H9 (cell line): ENCODE results near the gene LGALS12. TPM values are rescaled to one million over a fixed set of nuclear protein-coding genes. Genes with fewer than 3 reads are reported as not detected.

Source experiments
- DNase-seq: peaks from one replicate; pipeline ENCODE4 v3.0.0-alpha.2; 2017
- H2AFZ ChIP-seq: one replicate; pipeline ENCODE4 v1.6.1; 2013; ENCODE audit warnings: mild to moderate bottlenecking, low read length, control low read depth, moderate library complexity
- H2AK5ac ChIP-seq: 2 replicates; pipeline ENCODE4 v1.6.1; 2013; ENCODE audit warnings: low read length, control low read depth, mixed read lengths; ENCODE audit not compliant: insufficient read length
- H2BK120ac ChIP-seq: one replicate; pipeline ENCODE4 v1.6.1; 2013; ENCODE audit warnings: low read depth, mild to moderate bottlenecking, low read length, control low read depth, inconsistent platforms; ENCODE audit not compliant: poor library complexity, severe bottlenecking
- H2BK12ac ChIP-seq: 2 replicates; pipeline ENCODE4 v1.6.1; 2013; ENCODE audit warnings: low read length, control low read depth, mixed read lengths, low read depth; ENCODE audit not compliant: insufficient read length
- H2BK15ac ChIP-seq: 2 replicates; pipeline ENCODE4 v1.6.1; 2013; ENCODE audit warnings: low read depth, low read length, control low read depth
- H2BK20ac ChIP-seq: one replicate; pipeline ENCODE4 v1.6.1; 2013; ENCODE audit warnings: low read depth, mild to moderate bottlenecking, low read length, control low read depth, inconsistent platforms; ENCODE audit not compliant: poor library complexity, severe bottlenecking
- H2BK5ac ChIP-seq: 2 replicates; pipeline ENCODE4 v1.6.1; 2013; ENCODE audit warnings: low read length, control low read depth, mixed read lengths; ENCODE audit not compliant: insufficient read length
- H3K14ac ChIP-seq: 2 replicates; pipeline ENCODE4 v1.6.1; 2013; ENCODE audit warnings: low read length, control low read depth; ENCODE audit not compliant: insufficient read depth
- H3K18ac ChIP-seq: 2 replicates; pipeline ENCODE4 v1.6.1; 2013; ENCODE audit warnings: low read depth, mild to moderate bottlenecking, mixed read lengths, low read length, control low read depth; ENCODE audit not compliant: insufficient read length
- H3K23ac ChIP-seq: 2 replicates; pipeline ENCODE4 v1.6.1; 2013; ENCODE audit warnings: low read length, control low read depth, mixed read lengths, low read depth; ENCODE audit not compliant: insufficient read length
- H3K23me2 ChIP-seq: 2 replicates; pipeline ENCODE4 v1.6.1; 2013; ENCODE audit warnings: low read depth, mild to moderate bottlenecking, mixed read lengths, low read length, control low read depth; ENCODE audit not compliant: insufficient read length, poor library complexity, severe bottlenecking
- H3K27ac ChIP-seq: 2 replicates; pipeline ENCODE4 v1.5.1; 2013; ENCODE audit warnings: low read length, control low read depth, mixed read lengths, low read depth; ENCODE audit not compliant: insufficient read length
- H3K27me3 ChIP-seq: 2 replicates; pipeline ENCODE4 v1.6.1; 2013; ENCODE audit warnings: low read length, control low read depth, inconsistent platforms; ENCODE audit not compliant: insufficient read depth
- H3K4ac ChIP-seq: 2 replicates; pipeline ENCODE4 v1.6.1; 2013; ENCODE audit warnings: low read depth, mild to moderate bottlenecking, control low read depth, inconsistent platforms, low read length, moderate library complexity
- H3K4me1 ChIP-seq: 2 replicates; pipeline ENCODE4 v1.6.1; 2013; ENCODE audit warnings: low read length, control low read depth, inconsistent platforms; ENCODE audit not compliant: insufficient read depth
- H3K4me2 ChIP-seq: 2 replicates; pipeline ENCODE4 v1.6.1; 2013; ENCODE audit warnings: low read length, control low read depth, mixed read lengths; ENCODE audit not compliant: insufficient read length, insufficient read depth
- H3K56ac ChIP-seq: 2 replicates; pipeline ENCODE4 v1.6.1; 2013; ENCODE audit warnings: low read depth, mild to moderate bottlenecking, mixed read lengths, low read length, control low read depth; ENCODE audit not compliant: insufficient read length
- H3K79me1 ChIP-seq: 2 replicates; pipeline ENCODE4 v1.6.1; 2013; ENCODE audit warnings: low read depth, mild to moderate bottlenecking, moderate library complexity, low read length, control low read depth, inconsistent platforms; ENCODE audit not compliant: insufficient read depth, poor library complexity, severe bottlenecking
- H3K79me2 ChIP-seq: 2 replicates; pipeline ENCODE4 v1.6.1; 2013; ENCODE audit warnings: low read length, control low read depth, inconsistent platforms; ENCODE audit not compliant: insufficient read depth
- H3K9ac ChIP-seq: 2 replicates; pipeline ENCODE4 v1.6.1; 2013; ENCODE audit warnings: low read length, control low read depth, mixed read lengths; ENCODE audit not compliant: insufficient read length; ENCODE audit errors: extremely low read depth
- H3K9me3 ChIP-seq: one replicate; pipeline ENCODE4 v1.6.1; 2013; ENCODE audit warnings: low read depth, low read length, inconsistent platforms; ENCODE audit not compliant: control insufficient read depth
- H3T11ph ChIP-seq: one replicate; pipeline ENCODE4 v1.6.1; 2013; ENCODE audit warnings: mild to moderate bottlenecking, low read length, control low read depth, inconsistent platforms
- H4K20me1 ChIP-seq: one replicate; pipeline ENCODE4 v1.6.1; 2013; ENCODE audit not compliant: control insufficient read depth, insufficient read length, insufficient read depth
- H4K5ac ChIP-seq: 2 replicates; pipeline ENCODE4 v1.6.1; 2013; ENCODE audit warnings: low read depth, mild to moderate bottlenecking, mixed read lengths, low read length, control low read depth; ENCODE audit not compliant: insufficient read length
- H4K8ac ChIP-seq: replicated peaks from 2 replicates; pipeline ENCODE4 v1.6.1; 2013; ENCODE audit warnings: low read length, control low read depth, mixed read lengths, low read depth; ENCODE audit not compliant: insufficient read length
- H4K91ac ChIP-seq: 2 replicates; pipeline ENCODE4 v1.6.1; 2013; ENCODE audit warnings: low read depth, mild to moderate bottlenecking, moderate library complexity, mixed read lengths, low read length, control low read depth; ENCODE audit not compliant: insufficient read length
- H3K27ac Mint-ChIP-seq, 3 experiments: 2 replicates in 2 of 3; 3 replicates in 1 of 3; pipeline ENCODE4 v1.8.0; 2020 to 2021; ENCODE audit warnings: mixed read lengths in 3 of 3, mild to moderate bottlenecking in 1 of 3, moderate library complexity in 1 of 3
- H3K27me3 Mint-ChIP-seq: 2 replicates; pipeline ENCODE4 v1.8.0; 2021; ENCODE audit warnings: low read depth, mild to moderate bottlenecking, moderate library complexity, mixed read lengths
- H3K36me3 Mint-ChIP-seq, 3 experiments: 2 replicates in 2 of 3; 3 replicates in 1 of 3; pipeline ENCODE4 v1.8.0; 2020 to 2021; ENCODE audit warnings: low read depth in 3 of 3, mixed read lengths in 3 of 3; ENCODE audit not compliant: insufficient read depth in 1 of 3
- H3K4me1 Mint-ChIP-seq, 2 experiments: 2 replicates each; pipeline ENCODE4 v1.8.0; 2020; ENCODE audit warnings: mixed read lengths in 2 of 2
- H3K4me3 Mint-ChIP-seq, 2 experiments: 2 replicates in 1 of 2; 3 replicates in 1 of 2; pipeline ENCODE4 v1.8.0; 2020 to 2021; ENCODE audit warnings: mild to moderate bottlenecking in 2 of 2, mixed read lengths in 2 of 2, moderate library complexity in 1 of 2
- H3K9me3 Mint-ChIP-seq, 2 experiments: 2 replicates in 1 of 2; 3 replicates in 1 of 2; pipeline ENCODE4 v1.8.0; 2020; ENCODE audit warnings: mild to moderate bottlenecking in 2 of 2, mixed read lengths in 2 of 2, moderate library complexity in 1 of 2
- WGBS: extraction: QIAGEN DNeasy Blood & Tissue Kit; methylation state at CpG from one replicate; pipeline ENCODE4 v1.1.7; 2013; ENCODE audit warnings: missing lambda C conversion rate, low lambda C conversion rate, mixed read lengths; ENCODE audit not compliant: insufficient read length; ENCODE audit errors: extremely low coverage; 5-methylcytosine and 5-hydroxymethylcytosine counted together
- total RNA-seq: library from RNA; stranded (reverse); gene quantifications from 2 replicates; pipeline ENCODE4 v1.2.1, GENCODE V29; 2021
- TF ChIP-seq, protein P1 (sequence below): fragments of 200-600 bp; sonication (generic); conservative IDR thresholded peaks from 3 replicates; pipeline ENCODE4 v1.8.0; 2021; ENCODE audit warnings: antibody characterized with exemption, mild to moderate bottlenecking

The LGALS12 gene
- total RNA-seq, 1 experiment from 2014 or later, result 1.9 TPM

- Histone ChIP-seq H3K56ac (no peak overlapping the region), H4K5ac (no peak overlapping the region), H3K79me1 (no peaks in the 10 kb centered on the region), H3K14ac (no peak overlapping the region), H2BK12ac (no peak overlapping the region), H3K4ac (no peak overlapping the region), H3K4me2 (no peak overlapping the region), H4K20me1 (no peaks in the 10 kb centered on the region), H4K91ac (no peak overlapping the region), H3K23me2 (no peaks in the 10 kb centered on the region), H3K79me2 (no peaks in the 10 kb centered on the region), H3K27me3 (no peaks in the 10 kb centered on the region), H2AK5ac (no peak overlapping the region), H3K4me1 (peaks cover 3% of the 10 kb centered on the region; the same call in 1 of the 2 replicates), H2BK20ac (no peak overlapping the region), H2BK5ac (no peak overlapping the region), H2AFZ (no peak overlapping the region), H4K8ac (no peak overlapping the region), H3K23ac (no peak overlapping the region), H3K27ac (no peak overlapping the region), H2BK15ac (no peak overlapping the region), H3K18ac (no peak overlapping the region), H2BK120ac (no peak overlapping the region), H3K9me3 (no peaks in the 10 kb centered on the region), H3K9ac (no peak overlapping the region), H3T11ph (no peak overlapping the region)
- WGBS, result no CpG with 5 or more reads among the region's 4 CpGs
- H3K4me3 Mint-ChIP-seq, result no peak overlapping the region
- TF ChIP-seq, protein P1, sequence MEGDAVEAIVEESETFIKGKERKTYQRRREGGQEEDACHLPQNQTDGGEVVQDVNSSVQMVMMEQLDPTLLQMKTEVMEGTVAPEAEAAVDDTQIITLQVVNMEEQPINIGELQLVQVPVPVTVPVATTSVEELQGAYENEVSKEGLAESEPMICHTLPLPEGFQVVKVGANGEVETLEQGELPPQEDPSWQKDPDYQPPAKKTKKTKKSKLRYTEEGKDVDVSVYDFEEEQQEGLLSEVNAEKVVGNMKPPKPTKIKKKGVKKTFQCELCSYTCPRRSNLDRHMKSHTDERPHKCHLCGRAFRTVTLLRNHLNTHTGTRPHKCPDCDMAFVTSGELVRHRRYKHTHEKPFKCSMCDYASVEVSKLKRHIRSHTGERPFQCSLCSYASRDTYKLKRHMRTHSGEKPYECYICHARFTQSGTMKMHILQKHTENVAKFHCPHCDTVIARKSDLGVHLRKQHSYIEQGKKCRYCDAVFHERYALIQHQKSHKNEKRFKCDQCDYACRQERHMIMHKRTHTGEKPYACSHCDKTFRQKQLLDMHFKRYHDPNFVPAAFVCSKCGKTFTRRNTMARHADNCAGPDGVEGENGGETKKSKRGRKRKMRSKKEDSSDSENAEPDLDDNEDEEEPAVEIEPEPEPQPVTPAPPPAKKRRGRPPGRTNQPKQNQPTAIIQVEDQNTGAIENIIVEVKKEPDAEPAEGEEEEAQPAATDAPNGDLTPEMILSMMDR, result no peak
- H3K4me1 Mint-ChIP-seq, result peaks cover 17 to 38% of the 10 kb centered on the region in 2 experiments
- no peaks in the 10 kb centered on the region; a peak in 1 of 7 replicates for H3K36me3 Mint-ChIP-seq
- H3K9me3 Mint-ChIP-seq, result peaks cover 0 to 1% of the 10 kb centered on the region in 2 experiments; a peak in 1 of 5 replicates
- peaks cover 3% of the 10 kb centered on the region for H3K27me3 Mint-ChIP-seq
- peak overlapping the region in 1 of 3 experiments; percentile 83; a peak in 1 of 7 replicates for H3K27ac Mint-ChIP-seq
- DNase-seq, result no peak
These were observed 59.0 kb downstream of the LGALS12 start for GRCh38 chr11:63564784-63565350.

Other genes starting within 250 kb of the LGALS12 start
- gene SLC22A9, start 136.3 kb upstream of the LGALS12 start, total RNA-seq, result not detected in 2 replicates
- 8.5 and 9.6 TPM in 2 replicates for gene PLAAT5, start 14.9 kb upstream of the LGALS12 start, total RNA-seq
- gene PLAAT4, start 30.7 kb downstream of the LGALS12 start, total RNA-seq, result 3.1 and 3.5 TPM in 2 replicates
- 0.31 and 0.52 TPM in 2 replicates for gene PLAAT2, start 57.3 kb downstream of the LGALS12 start, total RNA-seq
- gene PLAAT3, start 108.3 kb downstream of the LGALS12 start, total RNA-seq, result 188 and 198 TPM in 2 replicates
- gene ATL3, start 165.3 kb downstream of the LGALS12 start, total RNA-seq, result 24.0 and 25.4 TPM in 2 replicates
- 173 TPM in 2 replicates for gene RTN3, start 175.4 kb downstream of the LGALS12 start, total RNA-seq